Karpas-422 (cell line): ENCODE results near the gene NOCT. TPM values are rescaled to one million over a fixed set of nuclear protein-coding genes. Genes with fewer than 3 reads are reported as not detected.

Source experiments
- DNase-seq: peaks from one replicate; pipeline ENCODE4 v3.0.0-alpha.2; 2015
- H2AFZ ChIP-seq: fragments of 200-600 bp; sonication (generic); 2 replicates; pipeline ENCODE4 v1.6.1; 2014; ENCODE audit warnings: antibody characterized with exemption, low read length, mixed read lengths
- H3K27ac ChIP-seq: fragments of 200-600 bp; sonication (generic); 2 replicates; pipeline ENCODE4 v1.5.1; 2014; ENCODE audit warnings: mild to moderate bottlenecking, low read length, moderate library complexity
- H3K27me3 ChIP-seq: fragments of 200-600 bp; sonication (generic); 2 replicates; pipeline ENCODE4 v1.6.1; 2014; ENCODE audit warnings: low read length, mixed read lengths
- H3K36me3 ChIP-seq: fragments of 200-600 bp; sonication (generic); 2 replicates; pipeline ENCODE4 v1.6.1; 2014; ENCODE audit warnings: low read length, mixed read lengths; ENCODE audit not compliant: insufficient read depth
- H3K4me1 ChIP-seq: fragments of 200-600 bp; sonication (generic); 2 replicates; pipeline ENCODE4 v1.6.1; 2014; ENCODE audit warnings: mild to moderate bottlenecking, low read length, mixed read lengths
- H3K4me2 ChIP-seq: fragments of 200-600 bp; sonication (generic); 2 replicates; pipeline ENCODE4 v1.6.1; 2014; ENCODE audit warnings: low read length, low read depth, mild to moderate bottlenecking; ENCODE audit not compliant: poor library complexity, severe bottlenecking
- H3K4me3 ChIP-seq: fragments of 200-600 bp; sonication (generic); 2 replicates; pipeline ENCODE4 v1.5.1; 2014; ENCODE audit warnings: mild to moderate bottlenecking, antibody characterized with exemption, low read length, mixed read lengths
- H3K79me2 ChIP-seq: fragments of 200-600 bp; sonication (generic); 2 replicates; pipeline ENCODE4 v1.6.1; 2014; ENCODE audit warnings: mild to moderate bottlenecking, low read length, mixed read lengths
- H3K9ac ChIP-seq: fragments of 200-600 bp; sonication (generic); 2 replicates; pipeline ENCODE4 v1.6.0; 2014; ENCODE audit warnings: low read length
- H3K9me2 ChIP-seq: fragments of 200-600 bp; sonication (generic), shearing (Covaris generic); replicated peaks from 2 replicates; pipeline ENCODE4 v1.6.0; 2014; ENCODE audit warnings: mild to moderate bottlenecking, low read length, moderate library complexity; ENCODE audit not compliant: insufficient read depth
- H3K9me3 ChIP-seq: fragments of 300-700, 200-600 bp; sonication (generic); 2 replicates; pipeline ENCODE4 v1.6.1; 2014; ENCODE audit warnings: low read length, mixed read lengths
- H4K20me1 ChIP-seq: fragments of 200-600 bp; sonication (generic); 2 replicates; pipeline ENCODE4 v1.6.1; 2014; ENCODE audit warnings: mild to moderate bottlenecking, antibody characterized with exemption, low read length, low read depth; ENCODE audit not compliant: insufficient read depth
- total RNA-seq: library from RNA; depleted of rRNA; stranded (reverse); fragments of >200 nt; shearing (Covaris generic); gene quantifications from 2 replicates; pipeline ENCODE4 v1.2.3, GENCODE V29; 2014; ENCODE audit warnings: low replicate concordance; rRNA removed

The NOCT gene, protein sequence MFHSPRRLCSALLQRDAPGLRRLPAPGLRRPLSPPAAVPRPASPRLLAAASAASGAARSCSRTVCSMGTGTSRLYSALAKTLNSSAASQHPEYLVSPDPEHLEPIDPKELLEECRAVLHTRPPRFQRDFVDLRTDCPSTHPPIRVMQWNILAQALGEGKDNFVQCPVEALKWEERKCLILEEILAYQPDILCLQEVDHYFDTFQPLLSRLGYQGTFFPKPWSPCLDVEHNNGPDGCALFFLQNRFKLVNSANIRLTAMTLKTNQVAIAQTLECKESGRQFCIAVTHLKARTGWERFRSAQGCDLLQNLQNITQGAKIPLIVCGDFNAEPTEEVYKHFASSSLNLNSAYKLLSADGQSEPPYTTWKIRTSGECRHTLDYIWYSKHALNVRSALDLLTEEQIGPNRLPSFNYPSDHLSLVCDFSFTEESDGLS
- total RNA-seq = 10.6 and 12.6 TPM in 2 replicates

DNA sequence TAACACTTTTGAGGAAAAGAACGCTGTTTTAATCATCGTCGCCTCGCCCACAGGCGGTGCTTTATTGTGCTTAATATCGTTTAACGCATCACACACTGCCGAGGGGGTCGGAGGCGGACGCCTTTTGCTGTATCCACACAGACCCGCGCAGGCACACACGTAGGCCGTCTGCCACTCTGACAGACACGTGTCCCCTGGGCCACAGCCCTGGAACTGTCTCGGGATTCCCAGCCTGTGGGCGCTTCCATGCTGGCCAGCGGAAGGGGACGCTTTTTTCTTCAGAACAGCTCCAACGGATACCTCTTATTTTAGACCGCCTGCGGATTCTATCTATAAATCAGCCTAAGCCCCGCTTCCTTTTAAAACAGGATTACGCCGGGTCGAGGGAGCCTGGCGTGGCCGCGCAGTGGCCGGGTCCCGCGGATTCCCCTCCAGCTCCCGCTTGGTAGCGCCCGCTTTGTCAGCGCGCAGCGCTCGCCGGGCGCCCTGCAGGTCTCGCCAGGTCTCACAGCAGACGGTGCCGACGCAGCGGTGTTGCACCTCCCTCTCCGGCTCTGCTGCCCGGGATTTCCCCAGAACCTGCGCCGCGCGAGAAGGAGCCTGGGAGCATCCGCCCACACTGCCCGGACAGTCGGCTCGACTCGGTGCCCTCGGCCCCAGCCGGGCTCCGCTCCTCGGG, at the start of gene NOCT:
Gene NOCT, plus strand, starts transcription at position 513 of the 679 bp plus-strand sequence. CDS start 201 bp downstream, outside the sequence.
- H3K79me2 ChIP-seq = peaks cover 45% of the 10 kb centered on the region
- peak within 1 kb of the TSS; percentile 61 for H3K27ac ChIP-seq
- peak within 1 kb of the TSS; percentile 85 for H3K4me2 ChIP-seq
- peaks cover 9% of the 10 kb centered on the region for H4K20me1 ChIP-seq
- H3K4me3 ChIP-seq = peak within 1 kb of the TSS; percentile 86
- H3K9me3 ChIP-seq = no peaks in the 10 kb centered on the region
- H3K36me3 ChIP-seq = no peaks in the 10 kb centered on the region
- H3K27me3 ChIP-seq = no peaks in the 10 kb centered on the region; the same call in 1 of the 2 replicates
- no peaks in the 10 kb centered on the region for H3K9me2 ChIP-seq
- H3K4me1 ChIP-seq = peaks cover 52% of the 10 kb centered on the region
- DNase-seq = peak; percentile 95
- peak within 1 kb of the TSS; percentile 98 for H2AFZ ChIP-seq
- peak within 1 kb of the TSS; percentile 74 for H3K9ac ChIP-seq

DNA sequence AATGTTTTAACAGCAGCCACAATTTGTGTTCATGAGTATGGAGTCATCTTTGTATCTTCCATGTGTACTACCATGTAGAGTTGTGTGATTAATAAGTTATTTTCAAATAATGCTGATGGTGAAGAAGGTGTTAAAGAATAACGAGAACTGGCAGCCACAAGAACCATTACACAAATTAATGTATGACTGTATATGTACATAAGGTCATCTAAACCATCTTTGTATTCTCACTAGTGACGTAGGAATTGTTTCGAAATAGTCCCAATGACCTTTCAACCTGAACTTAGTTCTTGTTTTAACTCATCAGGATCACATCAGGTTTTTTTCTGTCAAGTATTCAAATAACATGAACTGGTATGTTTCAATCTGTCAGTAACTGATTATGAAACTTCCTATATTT, 48.3 kb upstream of the NOCT start:
- Histone ChIP-seq H3K9me3 (no peaks in the 10 kb centered on the region), H3K79me2 (no peaks in the 10 kb centered on the region), H3K4me3 (no peak overlapping the region), H3K4me2 (no peak overlapping the region), H2AFZ (no peak overlapping the region), H3K9me2 (no peaks in the 10 kb centered on the region), H3K27ac (no peak overlapping the region), H3K4me1 (peaks cover 8% of the 10 kb centered on the region), H4K20me1 (no peaks in the 10 kb centered on the region), H3K9ac (no peak overlapping the region), H3K27me3 (no peaks in the 10 kb centered on the region), H3K36me3 (no peaks in the 10 kb centered on the region)
- no peak for DNase-seq

DNA sequence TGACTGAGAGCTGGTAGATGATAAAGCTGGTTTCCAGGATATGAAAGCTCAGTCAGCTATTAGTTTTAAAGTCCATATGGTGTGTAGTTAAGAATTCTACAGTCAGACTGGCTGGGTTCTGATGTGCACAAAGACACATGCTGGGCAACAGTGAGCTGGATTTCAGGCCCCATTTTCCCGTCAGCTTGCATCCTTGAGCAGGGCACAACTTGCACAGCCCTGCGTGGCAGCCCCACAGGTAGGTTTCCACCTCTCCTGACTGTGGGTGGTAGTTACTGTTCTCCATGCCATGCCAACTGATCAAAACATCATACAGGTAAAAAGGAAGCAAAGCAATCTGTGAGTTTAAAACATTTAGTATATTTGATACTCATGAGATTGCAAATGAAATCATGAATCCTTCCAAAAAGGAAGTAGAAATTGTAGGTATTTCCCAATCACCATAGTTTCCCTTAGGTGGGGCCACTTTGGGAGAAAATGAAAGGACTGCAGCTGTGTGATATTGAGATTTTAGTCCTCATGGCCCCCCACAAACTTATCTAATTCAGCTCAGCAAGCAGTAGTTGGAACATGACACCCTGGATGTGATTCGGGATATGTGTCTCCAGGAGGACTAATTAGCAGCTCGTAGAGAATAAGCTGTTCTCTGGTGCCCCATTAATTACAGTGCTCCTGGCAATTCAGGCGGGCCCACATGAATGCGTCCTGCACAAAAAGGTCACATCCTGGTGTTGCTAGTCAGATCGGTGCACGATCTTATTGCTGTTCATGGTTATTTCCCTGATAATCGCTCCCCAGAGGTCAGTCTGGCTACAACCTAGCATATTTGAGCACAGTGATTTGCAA, 42.4 kb upstream of the NOCT start:
- no peaks in the 10 kb centered on the region for H3K27me3 ChIP-seq

DNA sequence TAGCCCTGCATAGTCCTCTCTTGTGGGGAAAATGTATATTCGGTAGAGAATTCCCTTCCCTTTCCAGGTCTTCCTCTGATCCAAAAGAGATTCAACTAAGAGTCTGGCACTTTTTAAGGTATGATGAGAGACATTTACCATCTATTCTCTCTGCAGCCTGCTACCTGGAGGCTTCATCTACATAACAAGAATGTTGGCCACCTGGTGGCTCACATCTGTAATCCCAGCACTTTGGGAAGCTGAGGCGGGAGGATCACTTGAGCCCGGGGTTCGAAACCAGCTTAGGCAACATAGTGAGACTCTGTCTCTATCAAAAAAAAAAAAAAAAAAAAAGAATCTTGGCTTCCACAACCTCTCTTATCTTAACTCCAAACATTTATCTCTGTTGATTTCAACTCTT, 40.4 kb upstream of the NOCT start:
- Histone ChIP-seq H3K4me1 (peaks cover 15% of the 10 kb centered on the region), H3K9me2 (no peaks in the 10 kb centered on the region), H3K4me2 (no peak overlapping the region), H3K9me3 (no peaks in the 10 kb centered on the region), H3K9ac (no peak overlapping the region), H3K27me3 (no peaks in the 10 kb centered on the region), H2AFZ (no peak overlapping the region), H3K36me3 (no peaks in the 10 kb centered on the region), H4K20me1 (no peaks in the 10 kb centered on the region), H3K27ac (no peak overlapping the region), H3K79me2 (no peaks in the 10 kb centered on the region), H3K4me3 (no peak overlapping the region)
- DNase-seq = no peak

More for the DNA sequence above, 42.4 kb upstream of the NOCT start:
- peaks cover 19% of the 10 kb centered on the region for H3K4me1 ChIP-seq
- no peaks in the 10 kb centered on the region for H3K79me2 ChIP-seq
- H2AFZ ChIP-seq = no peak overlapping the region
- no peak overlapping the region for H3K9ac ChIP-seq
- no peaks in the 10 kb centered on the region for H3K9me3 ChIP-seq
- no peak overlapping the region for H3K27ac ChIP-seq
- H3K4me2 ChIP-seq = no peak overlapping the region
- no peak overlapping the region for H3K4me3 ChIP-seq
- H3K36me3 ChIP-seq = no peaks in the 10 kb centered on the region
- no peaks in the 10 kb centered on the region for H3K9me2 ChIP-seq
- H4K20me1 ChIP-seq = no peaks in the 10 kb centered on the region
- no peak for DNase-seq

DNA sequence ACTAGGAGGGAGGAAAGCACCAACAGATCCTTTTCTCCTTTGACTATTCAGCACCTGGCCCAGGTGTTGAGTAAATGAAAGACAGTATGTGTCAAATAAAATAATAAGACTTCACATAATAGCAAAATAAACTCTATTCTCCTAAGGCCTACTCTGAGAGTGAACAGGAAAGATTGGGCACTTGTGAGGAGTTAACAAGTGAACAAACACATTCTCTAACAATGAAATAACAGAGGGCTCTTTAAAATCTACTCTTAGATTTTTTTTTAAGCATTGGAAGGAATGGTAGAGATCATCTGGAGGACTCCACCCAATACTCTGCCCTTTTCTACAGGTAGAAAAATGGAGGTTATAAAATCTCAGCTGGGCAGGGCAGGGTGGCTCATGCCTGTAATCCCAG, 39.1 kb upstream of the NOCT start:
- Histone ChIP-seq H3K27ac (no peak overlapping the region), H3K4me2 (no peak overlapping the region), H3K9ac (no peak overlapping the region), H2AFZ (no peak overlapping the region), H3K9me2 (no peaks in the 10 kb centered on the region), H4K20me1 (no peaks in the 10 kb centered on the region), H3K79me2 (no peaks in the 10 kb centered on the region), H3K9me3 (no peaks in the 10 kb centered on the region), H3K36me3 (no peaks in the 10 kb centered on the region), H3K4me3 (no peak overlapping the region), H3K4me1 (peaks cover 15% of the 10 kb centered on the region), H3K27me3 (no peaks in the 10 kb centered on the region)
- no peak for DNase-seq

DNA sequence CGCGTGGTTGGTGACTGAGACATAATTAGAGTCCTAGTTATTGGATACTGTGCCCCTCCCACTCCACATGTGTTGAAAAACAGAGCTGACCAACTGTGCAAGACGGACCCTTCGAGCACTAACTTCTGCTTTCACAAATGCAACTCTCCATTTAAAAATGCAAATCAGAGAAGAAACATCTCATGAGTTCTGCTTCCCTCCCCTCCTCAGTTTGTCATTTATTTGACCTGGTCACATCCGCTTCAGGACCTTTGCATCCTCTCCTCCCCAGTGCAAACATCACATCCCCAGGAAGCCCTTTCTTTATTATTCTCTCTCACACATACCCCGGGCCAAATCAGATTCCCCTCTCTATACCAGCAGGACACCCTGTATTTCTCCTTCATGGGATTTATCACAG, 38.1 kb upstream of the NOCT start:
- DNase-seq = peak; percentile 81
- Histone ChIP-seq H3K4me1 (peaks cover 15% of the 10 kb centered on the region), H3K27me3 (no peaks in the 10 kb centered on the region), H3K9ac (no peak overlapping the region), H3K4me3 (no peak overlapping the region), H3K9me2 (no peaks in the 10 kb centered on the region), H3K9me3 (no peaks in the 10 kb centered on the region), H3K36me3 (no peaks in the 10 kb centered on the region), H4K20me1 (no peaks in the 10 kb centered on the region), H2AFZ (peak overlapping the region; percentile 4; the same call in 1 of the 2 replicates), H3K79me2 (no peaks in the 10 kb centered on the region), H3K4me2 (peak overlapping the region; percentile 42), H3K27ac (0 out of 2 replicates have a peak overlapping the region, but pooled peaks have one; percentile 21)

DNA sequence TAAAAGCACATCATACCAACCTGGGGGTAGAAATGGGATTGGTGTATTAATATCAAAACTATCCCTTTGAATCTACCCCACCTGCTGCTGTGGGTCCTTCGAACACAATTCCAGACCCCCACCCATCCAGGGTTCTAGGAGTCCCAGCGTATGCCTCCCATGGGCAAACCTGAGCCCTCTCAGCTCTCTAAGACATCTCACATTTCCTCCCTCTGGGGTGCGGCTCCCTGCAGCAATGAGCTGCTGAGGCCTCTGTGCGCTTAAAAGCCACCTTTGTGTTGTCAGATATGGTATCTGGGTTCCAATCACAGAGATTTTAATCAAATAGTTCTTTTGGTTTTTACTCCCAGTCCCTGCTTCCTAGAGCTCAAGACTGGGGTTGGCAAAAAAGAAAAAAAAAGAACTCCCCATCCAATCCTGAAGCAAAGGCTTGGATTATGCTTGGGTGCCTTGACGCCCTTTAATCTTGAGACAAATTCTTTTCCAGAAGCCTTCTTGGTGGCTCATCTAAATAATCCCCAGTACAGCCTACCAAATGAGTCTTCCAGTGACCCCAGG, 37.5 kb upstream of the NOCT start:
- Histone ChIP-seq H3K79me2 (no peaks in the 10 kb centered on the region), H3K36me3 (no peaks in the 10 kb centered on the region), H4K20me1 (no peaks in the 10 kb centered on the region), H3K27ac (0 out of 2 replicates have a peak overlapping the region, but pooled peaks have one; percentile 21), H3K4me2 (peak overlapping the region; percentile 42), H3K9me2 (no peaks in the 10 kb centered on the region), H3K9me3 (no peaks in the 10 kb centered on the region), H3K27me3 (no peaks in the 10 kb centered on the region), H3K9ac (no peak overlapping the region), H3K4me1 (peaks cover 15% of the 10 kb centered on the region), H2AFZ (peak overlapping the region; percentile 4; the same call in 1 of the 2 replicates), H3K4me3 (no peak overlapping the region)
- DNase-seq = no peak
